GM18951 (cell line): Measurements from ENCODE around the gene CHAT.

ENCODE experiments used
- POLR2A ChIP-seq: IDR thresholded peaks from 4 replicates; pipeline ENCODE4 v1.6.1; 2011; ENCODE audit warnings: mild to moderate bottlenecking; ENCODE audit not compliant: insufficient read length, insufficient read depth; ENCODE audit errors: extremely low read depth
- in situ Hi-C: fragments of 300-500 bp; cut with MboI; formaldehyde crosslinking; loops from one replicate; pipeline ENCODE4 v1.12.0; 2022; ENCODE audit warnings: low sequenced_read_pairs, mixed read lengths, inconsistent platforms; ENCODE audit not compliant: unreplicated experiment

Gene CHAT

DNA sequence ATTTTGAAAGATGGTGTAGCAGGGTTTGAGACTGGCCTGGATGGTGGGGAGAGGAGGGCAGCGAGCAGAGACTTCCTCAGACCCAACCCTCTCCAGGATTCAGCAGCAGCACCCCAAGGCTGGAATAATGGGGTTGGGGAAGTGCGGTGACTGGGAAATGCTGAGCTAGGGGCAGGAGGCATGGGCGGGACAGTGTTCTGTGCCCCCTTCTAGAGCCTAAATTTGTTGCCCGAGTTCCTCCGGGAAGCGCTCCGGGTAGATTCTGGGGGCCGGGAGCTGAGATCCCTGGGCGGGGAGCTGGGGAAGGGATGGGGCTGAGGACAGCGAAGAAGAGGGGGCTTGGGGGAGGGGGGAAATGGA is at the start of gene CHAT:
Gene CHAT, plus strand, starts transcription at position 156 of the 360 bp plus-strand sequence. Its CDS starts 153 bp downstream, at position 309.
- TF ChIP-seq POLR2A = no peak
- in situ Hi-C loops = no loop called here

- in situ Hi-C loops = no loop called here
- no peak for TF ChIP-seq POLR2A
Observed at GRCh38 chr10:49564461-49565009, 49.3 kb upstream of the CHAT start.

GRCh38 chr10:49567810-49568209 is 46.0 kb upstream of the CHAT start:
- in situ Hi-C loops = no loop called here
- TF ChIP-seq POLR2A = no peak

GRCh38 chr10:49568235-49568634 is 45.6 kb upstream of the CHAT start:
- no peak for TF ChIP-seq POLR2A

DNA sequence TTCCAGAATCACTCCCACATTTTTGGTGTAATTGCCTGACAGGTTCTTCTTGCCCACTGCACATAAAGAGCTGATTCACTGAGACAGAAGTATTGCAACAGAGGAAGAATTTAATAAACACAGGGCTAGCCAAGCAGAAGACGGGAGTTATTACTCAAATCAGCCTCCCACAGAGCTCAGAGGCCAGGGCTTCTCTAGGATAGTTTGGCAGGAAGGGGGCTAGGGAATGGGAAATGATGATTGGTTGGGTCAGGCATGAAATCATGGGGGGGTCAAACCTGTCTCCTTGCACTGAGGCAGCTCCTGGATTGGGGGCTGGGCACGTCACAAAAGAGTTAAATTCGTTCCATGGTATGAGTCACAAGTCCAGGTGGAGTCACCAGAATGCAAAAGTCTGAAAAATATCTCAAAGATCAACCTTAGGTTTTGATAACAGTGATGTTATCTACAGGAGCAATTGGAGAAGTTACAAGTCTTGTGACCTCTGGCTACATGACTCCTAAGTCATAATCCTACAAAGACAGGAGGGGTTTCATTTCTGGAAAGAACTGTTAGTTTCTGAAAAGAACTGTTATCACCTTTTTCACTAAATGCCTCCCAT is 44.7 kb upstream of the CHAT start:
- in situ Hi-C loops = no loop called here

More at GRCh38 chr10:49568235-49568634, 45.6 kb upstream of the CHAT start:
- in situ Hi-C loops = no loop called here

GRCh38 chr10:49571388-49571787 is 42.4 kb upstream of the CHAT start:
- in situ Hi-C loops = no loop called here
- no peak for TF ChIP-seq POLR2A

More for the DNA sequence above, 44.7 kb upstream of the CHAT start:
- TF ChIP-seq POLR2A = no peak

- no peak for TF ChIP-seq POLR2A
- in situ Hi-C loops = no loop called here
Observed at GRCh38 chr10:49572594-49573114, 41.2 kb upstream of the CHAT start.

- in situ Hi-C loops = loop anchor here (25.0 kb wide), 1 partner anchor 637 kb away; no protein-coding TSS in a partner anchor
- TF ChIP-seq POLR2A = no peak
Observed at GRCh38 chr10:49575489-49576072, 38.3 kb upstream of the CHAT start.

DNA sequence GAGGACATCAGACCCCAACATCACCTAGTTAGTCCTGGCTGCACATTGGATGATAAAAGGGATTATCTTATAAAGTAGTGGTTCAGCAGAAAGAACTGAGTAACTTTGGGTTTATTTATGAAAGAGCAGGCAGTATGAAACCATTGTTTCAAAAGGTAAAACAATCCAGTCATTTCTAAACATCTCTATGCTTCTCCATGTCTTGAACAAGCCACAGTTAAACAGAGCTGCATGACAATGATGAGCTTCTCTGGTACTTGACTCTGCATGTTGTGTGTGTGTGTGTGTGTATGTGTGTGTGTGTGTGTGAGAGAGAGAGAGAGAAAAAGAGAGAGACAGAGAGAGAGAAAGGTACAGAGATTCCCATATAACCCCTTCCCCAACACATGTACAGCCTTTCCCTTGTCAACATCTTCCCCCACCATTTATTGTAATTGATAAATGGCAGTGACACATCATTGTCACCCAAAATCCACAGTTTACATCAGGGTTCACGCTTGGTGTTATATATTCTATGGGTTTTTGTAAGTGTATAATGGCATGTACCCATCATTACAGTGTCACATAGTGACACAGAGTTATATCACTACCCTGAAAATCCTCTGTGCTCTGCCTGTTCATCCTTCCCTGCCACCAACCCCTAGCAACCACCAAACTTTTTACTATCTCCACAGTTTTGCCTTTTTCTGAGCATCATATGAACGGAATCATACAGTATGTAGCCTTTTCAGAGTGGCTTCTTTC is 36.5 kb upstream of the CHAT start:
- no peak for TF ChIP-seq POLR2A
- in situ Hi-C loops = loop anchor here (25.0 kb wide), 1 partner anchor 635 kb away; no protein-coding TSS in a partner anchor

DNA sequence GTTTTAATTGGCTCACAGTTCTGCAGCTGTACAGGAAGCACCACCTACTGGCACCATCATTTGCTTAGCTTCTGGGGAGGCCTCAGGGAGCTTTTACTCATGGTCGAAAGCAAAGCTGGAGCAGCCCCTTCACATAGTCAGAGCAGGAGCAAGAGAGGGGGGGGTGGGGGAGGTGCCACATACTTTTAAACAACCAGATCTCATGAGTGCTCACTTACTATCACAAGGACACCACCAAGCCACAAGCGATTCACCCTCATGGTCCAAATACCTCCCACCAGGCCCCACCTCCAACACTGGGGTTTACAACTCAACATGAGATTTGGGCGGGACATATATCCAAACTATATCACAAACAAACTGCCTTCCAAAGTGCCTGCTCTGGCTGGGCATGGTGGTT is 35.4 kb upstream of the CHAT start:
- in situ Hi-C loops = loop anchor here (25.0 kb wide), 1 partner anchor 634 kb away; no protein-coding TSS in a partner anchor
- no peak for TF ChIP-seq POLR2A

DNA sequence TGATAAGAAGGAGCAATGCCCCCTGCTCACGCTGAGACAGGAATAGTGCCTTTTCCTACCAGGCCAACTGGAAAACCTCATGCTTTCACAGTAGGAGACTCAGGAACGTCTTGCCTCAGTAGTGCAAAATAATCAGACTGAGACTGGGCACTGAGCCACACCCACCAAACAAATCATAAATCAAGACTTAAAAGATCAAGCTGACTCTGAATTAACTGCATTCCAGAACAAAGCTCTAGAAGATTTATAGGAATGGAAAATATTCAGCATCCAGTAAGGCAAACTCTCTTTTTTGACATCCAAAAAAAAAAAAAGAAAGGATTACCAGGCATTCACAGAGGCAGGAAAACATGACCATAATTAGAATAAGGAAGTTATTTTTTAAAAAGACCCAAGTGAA is 34.2 kb upstream of the CHAT start:
- in situ Hi-C loops = loop anchor here (25.0 kb wide), 1 partner anchor 633 kb away; no protein-coding TSS in a partner anchor
- no peak for TF ChIP-seq POLR2A

- no peak for TF ChIP-seq POLR2A
- in situ Hi-C loops = loop anchor here (25.0 kb wide), 1 partner anchor 627 kb away; no protein-coding TSS in a partner anchor
Observed at GRCh38 chr10:49585387-49585786, 28.4 kb upstream of the CHAT start.

DNA sequence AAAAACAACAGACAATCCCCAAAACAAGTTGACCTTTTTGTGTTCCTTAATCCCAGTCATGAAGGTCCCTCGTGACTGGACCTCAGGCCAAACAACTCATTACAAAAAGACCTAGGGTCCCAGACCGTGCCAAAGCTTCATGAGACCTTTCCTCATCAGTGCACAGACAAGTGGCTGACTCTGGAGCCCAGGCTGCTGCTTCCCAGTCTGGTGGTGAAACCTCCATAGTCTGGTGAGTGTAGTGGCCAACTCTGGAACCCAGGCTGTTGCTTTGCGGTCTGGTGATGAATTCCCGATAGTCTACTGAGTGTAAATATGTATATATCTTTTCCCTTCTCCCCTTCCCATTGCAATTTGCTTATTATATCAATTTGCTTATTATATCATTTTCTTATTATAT is 25.9 kb upstream of the CHAT start:
- in situ Hi-C loops = loop anchor here (25.0 kb wide), 1 partner anchor 624 kb away; no protein-coding TSS in a partner anchor
- TF ChIP-seq POLR2A = no peak
